A549 (cell line): ENCODE results near the gene TNFAIP8. TPM values are rescaled to one million over a fixed set of nuclear protein-coding genes. Genes with fewer than 3 reads are reported as not detected.
A peak's percentile ranks its signal among the peaks of the same experiment; 100 is the strongest.

Experiments used
- ATAC-seq, 2 experiments: fragments of 200-7000 bp in 1 of 2; fragments of >200 bp in 1 of 2; cut with Nextera tagmentation in 1 of 2; cut with Tn5 transposase in 1 of 2; 3 replicates each; pipeline versions ENCODE4 v1.8.0 to v1.9.1; 2018 to 2020; ENCODE audit warnings: mild to moderate bottlenecking in 1 of 2, moderate library complexity in 1 of 2
- CTCF ChIA-PET: fragments of 300-600 bp; sonication (Branson Sonifier 250); formaldehyde crosslinking; extraction: SDS; loops from one replicate; lab custom pipeline; 2021; ENCODE audit warnings: antibody characterized with exemption, inconsistent platforms; lab: Yijun Ruan, JAX
- POLR2A ChIA-PET: fragments of 350-600 bp; formaldehyde crosslinking; extraction: SDS; loops from one replicate; lab custom pipeline; 2021; ENCODE audit warnings: antibody characterized with exemption, inconsistent platforms; lab: Yijun Ruan, JAX
- DNase-seq, 2 experiments: peaks; one replicate each; pipeline versions ENCODE4 v3.0.0 to v3.0.0-alpha.2; 2011 to 2016; ENCODE audit warnings: low read depth in 1 of 2, low spot score in 1 of 2
- FAIRE-seq: peaks from 2 replicates; lab custom pipeline; 2011; peaks lifted over from hg19 to GRCh38; lab: Jason Lieb, UNC
- H3K27ac ChIP-seq, 2 experiments: fragments of >200 bp; sonication (Bioruptor Twin); formaldehyde crosslinking; 3 replicates each; pipeline ENCODE4 v1.5.1; 2016 to 2017
- H3K4me1 ChIP-seq: fragments of >200 bp; sonication (Bioruptor Twin); formaldehyde crosslinking; 3 replicates; pipeline ENCODE4 v1.6.1; 2016
- H3K4me2 ChIP-seq: fragments of >200 bp; sonication (Bioruptor Twin); formaldehyde crosslinking; 3 replicates; pipeline ENCODE4 v1.6.1; 2016
- H3K4me3 ChIP-seq: fragments of >200 bp; sonication (Bioruptor Twin); formaldehyde crosslinking; 3 replicates; pipeline ENCODE4 v1.5.1; 2016
- H3K9me3 ChIP-seq: fragments of >200 bp; sonication (Bioruptor Twin); formaldehyde crosslinking; 3 replicates; pipeline ENCODE4 v1.6.1; 2016
- BHLHE40 ChIP-seq: IDR thresholded peaks from 2 replicates; pipeline ENCODE4 v1.6.1; 2012; ENCODE audit warnings: low read depth, low read length, inconsistent platforms
- CBX2 ChIP-seq: fragments of 200-600 bp; sonication (generic); IDR thresholded peaks from 2 replicates; pipeline ENCODE4 v1.6.1; 2016; ENCODE audit warnings: low read depth, mild to moderate bottlenecking, borderline replicate concordance
- CEBPB ChIP-seq, 2 experiments: fragments of >200 bp in 1 of 2; sonication (Bioruptor Twin) in 1 of 2; formaldehyde crosslinking in 1 of 2; IDR thresholded peaks; 2 replicates each; pipeline ENCODE4 v1.6.1; 2012 to 2016
- CHD4 ChIP-seq: fragments of 200-600 bp; sonication (generic); IDR thresholded peaks from 2 replicates; pipeline ENCODE4 v1.6.1; 2016; ENCODE audit warnings: antibody characterized with exemption, mild to moderate bottlenecking, borderline replicate concordance
- EHMT2 ChIP-seq: fragments of 200-600 bp; sonication (generic); IDR thresholded peaks from 2 replicates; pipeline ENCODE4 v1.6.1; 2016; ENCODE audit warnings: antibody characterized with exemption, low read depth, mild to moderate bottlenecking, moderate library complexity
- FOSL2 ChIP-seq, 2 experiments: fragments of 450-650 bp in 1 of 2; fragments of >200 bp in 1 of 2; sonication (Bioruptor Twin) in 1 of 2; formaldehyde crosslinking; IDR thresholded peaks; 2 replicates each; pipeline versions ENCODE4 v1.5.0 to v1.6.1; 2016 to 2020; ENCODE audit warnings: mild to moderate bottlenecking in 1 of 2, moderate library complexity in 1 of 2
- HOXB5 ChIP-seq: fragments of 250-450 bp; sonication (Bioruptor Pico); IDR thresholded peaks from 2 replicates; pipeline ENCODE4 v1.5.0; 2020; ENCODE audit warnings: mild to moderate bottlenecking, moderate library complexity
- JUNB ChIP-seq: fragments of >200 bp; sonication (Bioruptor Twin); formaldehyde crosslinking; IDR thresholded peaks from 2 replicates; pipeline ENCODE4 v1.6.1; 2016
- KDM1A ChIP-seq: fragments of 200-600 bp; sonication (generic); IDR thresholded peaks from 2 replicates; pipeline ENCODE4 v1.6.1; 2016; ENCODE audit warnings: low read depth, mild to moderate bottlenecking
- MAFK ChIP-seq: fragments of 450-650 bp; IDR thresholded peaks from 2 replicates; pipeline ENCODE4 v1.6.1; 2014; ENCODE audit not compliant: partially characterized antibody
- NPAS2 ChIP-seq: fragments of 250-450 bp; sonication (Bioruptor Pico); IDR thresholded peaks from 2 replicates; pipeline ENCODE4 v1.8.0; 2022; ENCODE audit warnings: mild to moderate bottlenecking, moderate library complexity, borderline replicate concordance
- PHF8 ChIP-seq: fragments of 200-600 bp; sonication (generic); IDR thresholded peaks from 2 replicates; pipeline ENCODE4 v1.6.1; 2016; ENCODE audit warnings: low read depth, mild to moderate bottlenecking, antibody characterized with exemption, moderate library complexity, borderline replicate concordance
- POLR2A ChIP-seq: IDR thresholded peaks from 2 replicates; pipeline ENCODE4 v1.6.1; 2012; ENCODE audit warnings: mild to moderate bottlenecking, low read length
- POLR2AphosphoS2 ChIP-seq: conservative IDR thresholded peaks from 2 replicates; pipeline ENCODE4 v1.6.1; 2012; ENCODE audit warnings: low read length, improper control_type of control experiment, inconsistent platforms
- TFCP2L1 ChIP-seq: fragments of 250-450 bp; sonication (Bioruptor Pico); IDR thresholded peaks from 2 replicates; pipeline ENCODE4 v1.5.0; 2021; ENCODE audit warnings: mild to moderate bottlenecking
- TP53 ChIP-seq: fragments of 250-450 bp; sonication (Bioruptor Pico); IDR thresholded peaks from 2 replicates; pipeline ENCODE4 v1.5.0; 2021; ENCODE audit warnings: mild to moderate bottlenecking, moderate library complexity
- ZC3H11A ChIP-seq: fragments of 450-650 bp; IDR thresholded peaks from 2 replicates; pipeline ENCODE4 v1.6.1; 2014; ENCODE audit warnings: antibody characterized with exemption, mild to moderate bottlenecking
- ZSCAN20 ChIP-seq: fragments of 250-450 bp; sonication (Bioruptor Pico); IDR thresholded peaks from 2 replicates; pipeline ENCODE4 v1.8.0; 2022; ENCODE audit warnings: mild to moderate bottlenecking, moderate library complexity
- WGBS: methylation state at CpG from one replicate; pipeline ENCODE4 v1.1.6; 2017; ENCODE audit errors: missing lambda C conversion rate; 5-methylcytosine and 5-hydroxymethylcytosine counted together
- polyA plus RNA-seq, 4 experiments: library from polyadenylated mRNA; depleted of rRNA in 3 of 4; stranded (reverse); fragments of >200 nt; fragmentation: RNase III in 1 of 4; extraction: RNeasy Plus Mini Kit Qiagen cat#74134 plus additional on column Dnase treatment in 1 of 4; gene quantifications; 2 replicates in 3 of 4; 3 replicates in 1 of 4; pipeline ENCODE4 v1.2.3, GENCODE V29; 2011 to 2017
- TF ChIP-seq, protein P1 (sequence below): fragments of 200-600 bp; sonication (generic); IDR thresholded peaks from 2 replicates; pipeline ENCODE4 v1.6.1; 2016; ENCODE audit warnings: antibody characterized with exemption, mild to moderate bottlenecking, moderate library complexity
- TF ChIP-seq, protein P2 (sequence below): IDR thresholded peaks from 2 replicates; pipeline ENCODE4 v1.6.1; 2012; ENCODE audit warnings: low read depth, borderline replicate concordance
- TF ChIP-seq, protein P3 (sequence below): fragments of 250-450 bp; sonication (Bioruptor Pico); IDR thresholded peaks from 2 replicates; pipeline ENCODE4 v1.5.0; 2020; ENCODE audit warnings: low read depth, mild to moderate bottlenecking, moderate library complexity

The TNFAIP8 gene
- polyA plus RNA-seq, 2 of the 4 experiments (the other 2 are of a cell fraction) = 34.9 to 35.7 TPM

DNA sequence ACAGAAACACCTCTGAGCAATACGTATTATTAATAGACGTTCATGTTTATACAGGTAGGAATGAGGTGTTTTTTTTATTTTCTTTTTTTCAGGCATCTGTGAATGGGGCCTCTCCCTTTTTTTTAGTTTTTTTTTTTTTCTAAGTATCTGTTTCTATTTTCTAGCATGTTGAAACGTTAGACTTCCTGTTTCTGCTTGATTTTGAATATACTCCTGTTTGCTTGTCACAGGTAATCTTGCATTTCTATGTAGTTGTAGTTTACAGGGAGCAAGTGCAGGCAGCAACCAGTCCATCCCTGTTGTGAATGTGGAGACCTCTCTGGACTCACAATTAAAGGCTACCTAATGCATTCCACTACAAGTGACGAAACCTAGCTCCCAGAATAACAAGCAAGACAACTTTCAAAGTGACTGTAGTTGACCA lies 22.8 kb upstream of the TNFAIP8 start (continued):
- TF ChIP-seq TFCP2L1 (CRISPR knock-in tag) (no peak), EHMT2 (no peak), KDM1A (no peak)
- TF ChIP-seq, protein P1, sequence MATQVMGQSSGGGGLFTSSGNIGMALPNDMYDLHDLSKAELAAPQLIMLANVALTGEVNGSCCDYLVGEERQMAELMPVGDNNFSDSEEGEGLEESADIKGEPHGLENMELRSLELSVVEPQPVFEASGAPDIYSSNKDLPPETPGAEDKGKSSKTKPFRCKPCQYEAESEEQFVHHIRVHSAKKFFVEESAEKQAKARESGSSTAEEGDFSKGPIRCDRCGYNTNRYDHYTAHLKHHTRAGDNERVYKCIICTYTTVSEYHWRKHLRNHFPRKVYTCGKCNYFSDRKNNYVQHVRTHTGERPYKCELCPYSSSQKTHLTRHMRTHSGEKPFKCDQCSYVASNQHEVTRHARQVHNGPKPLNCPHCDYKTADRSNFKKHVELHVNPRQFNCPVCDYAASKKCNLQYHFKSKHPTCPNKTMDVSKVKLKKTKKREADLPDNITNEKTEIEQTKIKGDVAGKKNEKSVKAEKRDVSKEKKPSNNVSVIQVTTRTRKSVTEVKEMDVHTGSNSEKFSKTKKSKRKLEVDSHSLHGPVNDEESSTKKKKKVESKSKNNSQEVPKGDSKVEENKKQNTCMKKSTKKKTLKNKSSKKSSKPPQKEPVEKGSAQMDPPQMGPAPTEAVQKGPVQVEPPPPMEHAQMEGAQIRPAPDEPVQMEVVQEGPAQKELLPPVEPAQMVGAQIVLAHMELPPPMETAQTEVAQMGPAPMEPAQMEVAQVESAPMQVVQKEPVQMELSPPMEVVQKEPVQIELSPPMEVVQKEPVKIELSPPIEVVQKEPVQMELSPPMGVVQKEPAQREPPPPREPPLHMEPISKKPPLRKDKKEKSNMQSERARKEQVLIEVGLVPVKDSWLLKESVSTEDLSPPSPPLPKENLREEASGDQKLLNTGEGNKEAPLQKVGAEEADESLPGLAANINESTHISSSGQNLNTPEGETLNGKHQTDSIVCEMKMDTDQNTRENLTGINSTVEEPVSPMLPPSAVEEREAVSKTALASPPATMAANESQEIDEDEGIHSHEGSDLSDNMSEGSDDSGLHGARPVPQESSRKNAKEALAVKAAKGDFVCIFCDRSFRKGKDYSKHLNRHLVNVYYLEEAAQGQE = no peak
- TF ChIP-seq, protein P2, sequence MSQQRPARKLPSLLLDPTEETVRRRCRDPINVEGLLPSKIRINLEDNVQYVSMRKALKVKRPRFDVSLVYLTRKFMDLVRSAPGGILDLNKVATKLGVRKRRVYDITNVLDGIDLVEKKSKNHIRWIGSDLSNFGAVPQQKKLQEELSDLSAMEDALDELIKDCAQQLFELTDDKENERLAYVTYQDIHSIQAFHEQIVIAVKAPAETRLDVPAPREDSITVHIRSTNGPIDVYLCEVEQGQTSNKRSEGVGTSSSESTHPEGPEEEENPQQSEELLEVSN = no peak
- TF ChIP-seq, all 56 proteins: peak for 0

DNA sequence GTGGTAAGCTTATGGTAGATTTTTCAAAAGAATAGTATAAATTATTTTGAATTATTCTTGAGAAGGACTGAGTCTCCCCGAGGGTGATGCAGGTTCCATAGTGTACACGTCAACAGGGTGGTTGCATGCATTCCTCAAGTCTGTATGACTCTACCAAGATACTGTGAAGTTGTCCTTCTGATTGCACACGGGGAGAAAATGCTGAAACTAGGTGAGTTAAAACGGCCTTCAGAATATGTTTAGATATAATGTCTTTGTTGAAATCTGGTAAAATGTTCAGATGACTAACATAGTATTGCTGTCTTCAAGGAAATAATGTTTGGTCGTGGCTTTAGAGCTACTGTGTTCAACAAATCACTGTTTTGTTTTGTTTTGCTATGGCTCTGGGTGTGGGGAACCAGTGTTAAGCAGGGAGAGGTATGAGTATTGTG lies 22.4 kb upstream of the TNFAIP8 start:
- ATAC-seq = no peak
- Histone ChIP-seq H3K4me3 (no peak overlapping the region), H3K4me2 (no peak overlapping the region), H3K27ac (peak overlapping the region in 1 of 2 experiments; percentile 18; a peak in 1 of 6 replicates), H3K4me1 (peaks cover 41% of the 10 kb centered on the region), H3K9me3 (no peaks in the 10 kb centered on the region)
- POLR2A ChIA-PET = no interaction called here
- 70% methylated on average over 5 of the region's 5 CpGs for WGBS
- no peak for DNase-seq
- CTCF ChIA-PET = interaction anchor here (1.4 to 7.1 kb wide), 4 partner anchors 18 to 345 kb away, joined by 4 to 44 read pairs (median 26); partner anchors contain the start of gene DTWD2
- TF ChIP-seq MAFK (no peak), JUNB (no peak), HOXB5 (CRISPR knock-in tag) (no peak), ZSCAN20 (CRISPR knock-in tag) (no peak), FOSL2 (IDR thresholded peaks at IDR 0.05) (no peak), FOSL2 (CRISPR knock-in tag; IDR thresholded peaks at IDR 0.05) (no peak), PHF8 (no peak), ZC3H11A (no peak), CEBPB (IDR thresholded peaks at IDR 0.05) (no peak), TP53 (CRISPR knock-in tag) (no peak)
- TF ChIP-seq, protein P2 = no peak
- TF ChIP-seq, protein P3, sequence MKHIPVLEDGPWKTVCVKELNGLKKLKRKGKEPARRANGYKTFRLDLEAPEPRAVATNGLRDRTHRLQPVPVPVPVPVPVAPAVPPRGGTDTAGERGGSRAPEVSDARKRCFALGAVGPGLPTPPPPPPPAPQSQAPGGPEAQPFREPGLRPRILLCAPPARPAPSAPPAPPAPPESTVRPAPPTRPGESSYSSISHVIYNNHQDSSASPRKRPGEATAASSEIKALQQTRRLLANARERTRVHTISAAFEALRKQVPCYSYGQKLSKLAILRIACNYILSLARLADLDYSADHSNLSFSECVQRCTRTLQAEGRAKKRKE (CRISPR knock-in tag) = no peak
- FAIRE-seq = no peak

DNA sequence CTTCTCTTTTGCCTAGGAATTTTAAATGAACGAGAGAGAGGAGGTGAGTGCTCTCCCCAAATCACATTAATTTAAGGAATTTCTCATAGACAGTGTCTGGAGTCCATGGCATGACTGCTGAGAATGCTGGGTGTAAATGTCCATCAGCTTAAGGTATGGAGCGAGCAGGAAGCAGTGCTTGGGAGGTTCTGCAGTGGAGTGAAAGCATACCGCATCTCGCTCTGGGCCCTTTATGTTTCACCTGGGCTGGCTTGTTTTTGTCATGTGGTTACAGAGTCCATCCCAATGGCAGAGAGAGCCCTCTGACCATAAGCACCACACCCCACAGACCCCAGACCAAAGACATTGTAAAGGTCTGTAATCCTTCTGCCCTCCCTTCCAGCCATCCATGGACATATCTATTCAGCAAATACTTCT lies 20.6 kb upstream of the TNFAIP8 start:
- DNase-seq (no peak), FAIRE-seq (no peak), ATAC-seq (peak; percentile 27 to 50; a peak in 4 of 6 replicates)
- H3K4me1 ChIP-seq = peaks cover 37% of the 10 kb centered on the region
- POLR2A ChIA-PET = interaction anchor here (0.9 to 1.3 kb wide), 3 partner anchors 12 to 265 kb away, joined by 3 to 5 read pairs (median 4); partner anchors contain the start of gene DMXL1
- H3K27ac ChIP-seq = peak overlapping the region in 1 of 2 experiments; percentile 40; a peak in 1 of 6 replicates
- TF ChIP-seq POLR2AphosphoS2 = no peak
- no peak for TF ChIP-seq BHLHE40
- TF ChIP-seq CHD4 = no peak
- no peak for TF ChIP-seq POLR2A
- TF ChIP-seq CBX2 = no peak
- no peak for TF ChIP-seq NPAS2 (CRISPR knock-in tag)
- no peak for TF ChIP-seq PHF8
- no peaks in the 10 kb centered on the region for H3K9me3 ChIP-seq
- CTCF ChIA-PET = interaction anchor here (0.8 to 7.1 kb wide), 34 partner anchors 9 to 349 kb away, joined by 3 to 44 read pairs (median 6); partner anchors contain the start of genes DTWD2 and TNFAIP8
- WGBS = 66% methylated on average over 4 of the region's 4 CpGs
- no peak overlapping the region for H3K4me2 ChIP-seq
- no peak overlapping the region for H3K4me3 ChIP-seq
